Measurements from ENCODE around the gene IL36RN.
"Not testable (repeated sequence)": the region's sequence is repeated elsewhere in the genome, so short reads cannot be mapped to it uniquely, and the experiment has no call there.

IL36RN gene

DNA sequence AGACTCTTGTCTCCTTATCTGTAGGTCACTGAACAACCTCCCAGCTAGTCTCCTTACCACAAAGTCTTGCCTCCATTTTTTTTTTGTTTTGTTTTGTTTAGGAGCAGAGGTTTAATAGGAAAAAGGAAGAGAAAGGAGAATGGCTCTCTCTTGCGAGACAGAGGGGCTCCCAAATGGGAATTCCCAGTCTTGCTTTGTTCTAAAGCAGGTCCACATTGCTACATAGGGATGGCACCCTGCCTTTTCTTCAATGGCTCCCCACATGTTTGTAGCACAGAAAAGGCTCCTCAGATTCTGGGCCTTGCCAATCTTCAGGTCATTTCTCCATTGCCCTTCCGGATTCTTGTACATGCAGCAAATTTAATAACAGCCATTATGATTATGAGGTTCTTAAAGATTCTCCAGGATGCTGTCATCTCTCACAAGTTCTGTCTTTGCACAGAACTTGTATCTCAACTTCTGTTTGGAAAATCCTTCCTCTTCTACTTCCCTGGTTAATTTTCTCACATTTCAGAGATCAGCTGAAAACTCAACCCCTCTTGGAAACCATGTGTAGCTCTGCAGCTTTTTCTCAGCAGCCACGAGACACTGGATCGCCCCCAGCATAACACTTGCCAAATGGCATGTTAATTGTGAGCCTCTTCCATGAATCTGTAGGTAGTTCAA is 32.4 kb downstream of the IL36RN start:
- Histone ChIP-seq H3K27ac (no peak overlapping the region), H3K9me3 (ENCODE audit: low read depth, low read length) (no peaks in the 10 kb centered on the region), H3K4me3 (no peak overlapping the region), H3K36me3 (ENCODE audit: insufficient read depth, low read length) (no peaks in the 10 kb centered on the region), H3K9ac (ENCODE audit: insufficient read length) (no peak overlapping the region)
- TF ChIP-seq FOXP2 (optimal IDR thresholded peaks at IDR 0.05; ENCODE audit: control extremely low read depth, extremely low read length, insufficient read depth): no peak
- no peak for TF ChIP-seq EZH2 (IDR thresholded peaks at IDR 0.05)
- TF ChIP-seq POLR2AphosphoS5 (IDR thresholded peaks at IDR 0.05; ENCODE audit: borderline replicate concordance, low read depth, low read length): no peak
- no peak for DNase-seq (ENCODE audit: low read depth, low spot score)

DNA sequence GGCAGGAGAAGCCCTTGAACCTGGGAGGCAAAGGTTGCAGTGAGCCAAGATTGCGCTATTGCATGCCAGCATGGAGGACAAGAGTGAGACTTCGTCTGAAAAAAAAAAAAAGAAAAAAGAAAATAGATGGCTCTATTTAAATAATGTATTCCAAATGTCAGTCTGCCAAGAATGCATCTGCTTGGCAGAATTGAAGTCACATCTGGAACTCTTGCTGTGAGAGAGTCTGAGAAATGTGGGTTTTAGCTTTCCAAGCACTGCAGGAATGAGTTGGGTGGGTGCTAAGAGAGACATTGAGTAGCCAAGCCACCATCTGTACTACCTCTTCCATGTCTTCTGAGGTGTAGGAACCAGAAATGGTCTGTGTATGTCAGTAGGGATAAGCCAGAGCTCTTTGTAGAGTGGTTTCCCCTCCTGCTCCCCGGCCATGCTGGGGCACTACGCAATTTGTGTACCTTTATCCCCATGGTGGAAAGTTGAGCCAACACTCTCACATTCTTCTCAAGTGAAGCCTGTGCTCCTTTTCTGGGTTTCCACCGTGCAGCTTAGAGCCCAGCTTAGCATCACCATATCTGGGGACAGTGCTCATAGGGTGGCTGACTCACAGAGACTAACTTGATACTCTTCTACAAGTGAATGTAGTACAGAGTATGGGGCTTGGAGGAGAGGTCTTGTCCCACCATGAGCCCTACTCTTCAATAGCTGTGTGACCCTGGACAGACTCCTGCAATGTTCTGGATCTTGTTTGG is 34.0 kb downstream of the IL36RN start:
- Histone ChIP-seq H3K4me3 (no peak overlapping the region), H3K27ac (no peak overlapping the region), H3K36me3 (ENCODE audit: insufficient read depth, low read length) (no peaks in the 10 kb centered on the region), H3K9ac (ENCODE audit: insufficient read length) (no peak overlapping the region), H3K9me3 (ENCODE audit: low read depth, low read length) (no peaks in the 10 kb centered on the region)
- DNase-seq (ENCODE audit: low read depth, low spot score): no peak
- TF ChIP-seq POLR2AphosphoS5 (IDR thresholded peaks at IDR 0.05; ENCODE audit: borderline replicate concordance, low read depth, low read length): no peak

DNA sequence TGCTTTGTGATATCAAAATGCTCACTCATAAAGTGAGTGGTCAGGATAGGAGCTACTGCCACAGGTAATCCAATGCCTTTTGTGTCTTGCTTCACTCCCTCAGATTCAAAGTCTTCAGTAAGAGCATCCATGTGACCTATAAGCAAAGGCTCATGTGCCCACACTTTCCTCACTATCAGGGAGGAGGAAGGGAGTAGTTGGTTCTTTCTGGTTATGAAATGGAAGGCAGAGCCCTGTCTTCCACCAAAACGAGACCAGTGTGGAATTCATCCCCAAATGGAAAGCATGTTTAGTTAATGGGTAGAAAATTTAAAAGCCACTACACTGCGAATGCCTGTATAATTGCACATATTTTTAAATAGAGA is 34.6 kb downstream of the IL36RN start:
- Histone ChIP-seq H3K9me3 (ENCODE audit: low read depth, low read length) (no peaks in the 10 kb centered on the region), H3K4me3 (no peak overlapping the region), H3K27ac (no peak overlapping the region), H3K36me3 (ENCODE audit: insufficient read depth, low read length) (no peaks in the 10 kb centered on the region), H3K9ac (ENCODE audit: insufficient read length) (no peak overlapping the region)
- DNase-seq (ENCODE audit: low read depth, low spot score): no peak
- TF ChIP-seq FOXP2 (optimal IDR thresholded peaks at IDR 0.05; ENCODE audit: control extremely low read depth, extremely low read length, insufficient read depth) (no peak), POLR2AphosphoS5 (IDR thresholded peaks at IDR 0.05; ENCODE audit: borderline replicate concordance, low read depth, low read length) (no peak), EZH2 (IDR thresholded peaks at IDR 0.05) (no peak)

DNA sequence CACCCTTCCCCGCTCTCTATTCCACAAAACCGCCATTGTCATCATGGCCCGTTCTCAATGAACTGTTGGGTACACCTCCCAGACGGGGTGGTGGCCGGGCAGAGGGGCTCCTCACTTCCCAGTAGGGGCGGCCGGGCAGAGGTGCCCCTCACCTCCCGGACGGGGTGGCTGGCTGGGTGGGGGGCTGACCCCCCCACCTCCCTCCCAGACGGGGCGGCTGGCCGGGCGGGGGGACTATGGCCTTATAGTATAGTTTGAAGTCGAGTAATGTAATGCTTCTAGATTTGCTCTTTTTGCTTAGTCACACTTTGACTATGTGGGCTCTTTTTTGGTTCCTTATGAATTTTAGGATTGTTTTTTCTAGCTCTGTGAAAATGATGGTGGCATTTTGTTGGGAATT is 37.3 kb downstream of the IL36RN start:
- H3K9me3 ChIP-seq (ENCODE audit: low read depth, low read length); H3K27ac ChIP-seq; H3K9ac ChIP-seq (ENCODE audit: insufficient read length); H3K4me3 ChIP-seq; DNase-seq (ENCODE audit: low read depth, low spot score); H3K36me3 ChIP-seq (ENCODE audit: insufficient read depth, low read length): not testable (repeated sequence)

DNA sequence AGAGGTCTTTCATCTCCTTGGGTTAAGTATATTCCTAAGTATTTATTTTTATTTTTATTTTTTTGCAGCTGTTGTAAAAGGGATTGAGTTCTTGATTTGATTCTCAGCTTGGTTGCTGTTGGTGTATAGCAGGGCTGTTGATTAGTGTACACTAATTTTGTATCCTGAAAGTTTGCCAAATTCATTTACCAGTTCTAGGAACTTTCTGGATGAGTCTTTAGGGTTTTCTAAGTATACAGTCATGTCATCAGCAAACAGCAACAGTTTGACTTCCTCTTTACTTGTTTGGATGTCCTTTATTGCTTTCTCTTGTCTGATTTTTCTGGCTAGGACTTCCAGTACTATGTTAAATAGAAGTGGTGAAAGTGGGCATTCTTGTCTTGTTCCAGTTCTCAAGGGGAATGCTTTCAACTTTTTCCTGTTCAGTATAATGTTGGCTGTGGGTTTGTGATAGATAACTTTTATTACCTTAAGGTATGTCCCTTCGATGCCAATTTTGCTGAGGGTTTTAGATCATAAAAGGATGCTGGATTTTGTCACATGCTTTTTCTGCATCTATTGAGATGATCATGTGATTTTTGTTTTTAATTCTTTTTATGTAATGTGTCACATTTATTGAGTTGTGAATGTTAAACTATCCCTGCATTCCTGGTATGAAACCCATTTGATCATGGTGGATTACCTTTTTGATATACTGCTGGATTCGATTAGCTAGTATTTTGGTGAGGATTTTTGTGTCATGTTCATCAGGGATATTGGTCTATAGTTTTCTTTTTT is 38.0 kb downstream of the IL36RN start:
- not testable (repeated sequence) for H3K36me3 ChIP-seq (ENCODE audit: insufficient read depth, low read length); H3K9me3 ChIP-seq (ENCODE audit: low read depth, low read length); H3K9ac ChIP-seq (ENCODE audit: insufficient read length); DNase-seq (ENCODE audit: low read depth, low spot score); H3K27ac ChIP-seq; H3K4me3 ChIP-seq

DNA sequence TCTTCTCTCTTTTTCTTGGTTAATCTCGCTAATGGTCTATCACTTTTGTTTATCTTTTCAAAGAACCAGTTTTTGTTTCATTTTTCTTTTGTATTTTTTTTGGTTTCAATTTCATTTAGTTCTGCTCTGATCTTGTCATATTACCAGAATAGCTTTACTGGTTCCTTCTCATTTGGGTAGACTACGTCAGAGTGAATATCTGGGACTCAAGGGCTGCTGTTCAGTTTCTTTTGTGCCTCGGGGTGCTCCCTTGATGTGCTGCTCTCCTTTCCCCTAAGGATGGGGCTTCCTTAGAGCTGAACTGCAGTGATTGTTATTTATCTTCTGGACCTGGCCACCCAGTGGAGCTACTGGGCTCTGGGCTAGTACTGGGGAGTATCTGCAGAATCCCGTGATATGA is 39.0 kb downstream of the IL36RN start:
- no peak overlapping the region for H3K27ac ChIP-seq
- no peak for DNase-seq (ENCODE audit: low read depth, low spot score)
- H3K4me3 ChIP-seq: no peak overlapping the region
- TF ChIP-seq FOXP2 (optimal IDR thresholded peaks at IDR 0.05; ENCODE audit: control extremely low read depth, extremely low read length, insufficient read depth): no peak
- no peak for TF ChIP-seq POLR2AphosphoS5 (IDR thresholded peaks at IDR 0.05; ENCODE audit: borderline replicate concordance, low read depth, low read length)
- no peak for TF ChIP-seq EZH2 (IDR thresholded peaks at IDR 0.05)
- H3K9me3 ChIP-seq (ENCODE audit: low read depth, low read length): no peaks in the 10 kb centered on the region
- H3K36me3 ChIP-seq (ENCODE audit: insufficient read depth, low read length): no peaks in the 10 kb centered on the region
- H3K9ac ChIP-seq (ENCODE audit: insufficient read length): no peak overlapping the region

DNA sequence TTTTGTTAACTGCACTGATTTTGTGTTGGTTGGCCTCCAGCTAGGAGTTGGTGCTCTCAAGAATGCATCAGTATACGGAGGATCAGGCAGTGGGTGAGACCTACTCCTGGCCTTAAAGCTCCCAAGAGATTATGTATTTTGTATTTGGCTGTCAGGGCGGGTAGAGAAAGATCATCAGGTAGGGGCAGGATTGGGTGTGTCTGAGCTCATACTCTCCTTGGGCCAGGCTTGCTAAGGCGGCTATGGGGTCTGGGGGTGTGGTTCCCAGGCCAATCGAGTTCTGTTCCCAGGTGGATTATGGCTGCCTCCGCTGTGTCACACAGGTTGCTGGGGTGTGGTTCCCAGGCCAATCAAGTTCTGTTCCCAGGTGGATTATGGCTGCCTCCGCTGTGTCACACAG is 39.5 kb downstream of the IL36RN start:
- no peak overlapping the region for H3K27ac ChIP-seq
- no peaks in the 10 kb centered on the region for H3K36me3 ChIP-seq (ENCODE audit: insufficient read depth, low read length)
- DNase-seq (ENCODE audit: low read depth, low spot score): no peak
- H3K9ac ChIP-seq (ENCODE audit: insufficient read length): no peak overlapping the region
- TF ChIP-seq EZH2 (IDR thresholded peaks at IDR 0.05) (no peak), FOXP2 (optimal IDR thresholded peaks at IDR 0.05; ENCODE audit: control extremely low read depth, extremely low read length, insufficient read depth) (no peak), POLR2AphosphoS5 (IDR thresholded peaks at IDR 0.05; ENCODE audit: borderline replicate concordance, low read depth, low read length) (no peak)
- no peaks in the 10 kb centered on the region for H3K9me3 ChIP-seq (ENCODE audit: low read depth, low read length)
- no peak overlapping the region for H3K4me3 ChIP-seq

DNA sequence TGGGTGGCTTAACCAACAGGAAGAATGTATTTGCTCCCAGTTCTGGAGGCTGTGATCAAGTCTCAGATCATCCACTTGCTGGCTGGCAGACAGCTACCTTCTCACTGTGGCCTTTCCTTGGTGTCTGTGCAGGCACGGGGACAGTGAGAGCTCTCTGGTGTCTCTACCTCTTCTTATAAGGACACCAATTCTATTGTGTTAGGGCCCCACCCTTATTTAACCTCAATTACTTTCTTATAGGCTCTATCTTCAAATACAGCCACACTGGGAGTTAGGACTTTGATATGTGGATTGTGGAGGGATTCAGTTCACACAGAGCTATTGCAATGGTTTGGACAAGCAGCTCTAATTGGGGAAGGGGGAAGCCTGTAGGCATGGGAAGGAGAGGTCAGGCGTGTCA is 43.1 kb downstream of the IL36RN start:
- no peak overlapping the region for H3K9ac ChIP-seq (ENCODE audit: insufficient read length)
- no peak for DNase-seq (ENCODE audit: low read depth, low spot score)
- H3K9me3 ChIP-seq (ENCODE audit: low read depth, low read length): no peaks in the 10 kb centered on the region
- no peak for TF ChIP-seq EZH2 (IDR thresholded peaks at IDR 0.05)
- TF ChIP-seq FOXP2 (optimal IDR thresholded peaks at IDR 0.05; ENCODE audit: control extremely low read depth, extremely low read length, insufficient read depth): no peak
- no peak for TF ChIP-seq POLR2AphosphoS5 (IDR thresholded peaks at IDR 0.05; ENCODE audit: borderline replicate concordance, low read depth, low read length)
- H3K4me3 ChIP-seq: no peak overlapping the region
- H3K27ac ChIP-seq: no peak overlapping the region
- H3K36me3 ChIP-seq (ENCODE audit: insufficient read depth, low read length): no peaks in the 10 kb centered on the region

DNA sequence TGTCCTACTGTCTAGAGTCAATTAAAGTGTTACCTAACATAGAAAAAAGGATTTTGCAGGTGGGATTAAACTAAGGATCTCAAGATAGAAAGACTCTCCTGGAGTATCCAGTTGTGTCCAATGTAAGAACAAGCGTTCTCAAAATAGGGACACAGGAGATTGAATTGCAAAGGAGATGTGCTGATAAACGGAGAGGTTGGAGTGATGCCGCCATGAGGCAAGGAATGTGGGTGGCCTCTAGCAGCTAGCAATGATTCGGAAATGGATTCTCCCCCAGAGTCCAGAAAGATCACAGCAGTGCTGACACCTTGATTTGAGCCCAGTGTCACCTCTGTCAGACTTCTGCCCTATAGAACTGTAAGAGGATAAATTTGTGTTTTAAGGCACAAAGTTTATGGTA is 44.3 kb downstream of the IL36RN start:
- no peak overlapping the region for H3K4me3 ChIP-seq
- no peak for DNase-seq (ENCODE audit: low read depth, low spot score)
- no peaks in the 10 kb centered on the region for H3K9me3 ChIP-seq (ENCODE audit: low read depth, low read length)
- no peaks in the 10 kb centered on the region for H3K36me3 ChIP-seq (ENCODE audit: insufficient read depth, low read length)
- H3K9ac ChIP-seq (ENCODE audit: insufficient read length): no peak overlapping the region
- TF ChIP-seq FOXP2 (optimal IDR thresholded peaks at IDR 0.05; ENCODE audit: control extremely low read depth, extremely low read length, insufficient read depth) (no peak), POLR2AphosphoS5 (IDR thresholded peaks at IDR 0.05; ENCODE audit: borderline replicate concordance, low read depth, low read length) (no peak), EZH2 (IDR thresholded peaks at IDR 0.05) (no peak)
- H3K27ac ChIP-seq: no peak overlapping the region

Measured in SK-N-MC (cell line).